ENCODE measurements around the gene KRT14. TPM values are rescaled to one million over a fixed set of nuclear protein-coding genes. Genes with fewer than 3 reads are reported as not detected.

KRT14 gene
- total RNA-seq, 1 experiment from 2014 or later: not detected

GRCh38 chr17:41547921-41548843 is 38.5 kb downstream of the KRT14 start:
- Histone ChIP-seq H3K4ac (ENCODE audit: low read depth, low read length) (no peak overlapping the region), H3K4me1 (ENCODE audit: insufficient read depth, low read length) (no peaks in the 10 kb centered on the region), H3K18ac (ENCODE audit: insufficient read length, low read depth, low read length) (peak overlapping the region; percentile 3), H3K14ac (ENCODE audit: insufficient read depth, low read length) (0 out of 2 replicates have a peak overlapping the region, but pooled peaks have one; percentile 55), H3K79me1 (ENCODE audit: insufficient read depth, low read depth, low read length, poor library complexity, severe bottlenecking) (no peaks in the 10 kb centered on the region), H4K5ac (ENCODE audit: insufficient read length, low read depth, low read length) (no peak overlapping the region), H4K20me1 (ENCODE audit: control insufficient read depth, insufficient read depth, insufficient read length) (no peaks in the 10 kb centered on the region), H3K23ac (ENCODE audit: insufficient read length, low read depth, low read length) (no peak overlapping the region), H2AK5ac (ENCODE audit: insufficient read length, low read length) (no peak overlapping the region), H3T11ph (ENCODE audit: low read length) (no peak overlapping the region), H3K9me3 (ENCODE audit: control insufficient read depth, low read depth, low read length) (no peaks in the 10 kb centered on the region), H3K56ac (ENCODE audit: insufficient read length, low read depth, low read length) (no peak overlapping the region), H2BK5ac (ENCODE audit: insufficient read length, low read length) (no peak overlapping the region), H2AFZ (ENCODE audit: low read length) (no peak overlapping the region), H4K91ac (ENCODE audit: insufficient read length, low read depth, low read length) (no peak overlapping the region), H3K79me2 (ENCODE audit: insufficient read depth, low read length) (no peaks in the 10 kb centered on the region), H3K23me2 (ENCODE audit: insufficient read length, low read depth, low read length, poor library complexity, severe bottlenecking) (no peaks in the 10 kb centered on the region), H3K4me2 (ENCODE audit: insufficient read depth, insufficient read length, low read length) (no peak overlapping the region), H2BK15ac (ENCODE audit: low read depth, low read length) (no peak overlapping the region), H3K27ac (ENCODE audit: insufficient read length, low read depth, low read length) (no peak overlapping the region), H4K8ac (replicated peaks; ENCODE audit: insufficient read length, low read depth, low read length) (peak overlapping the region; percentile 58), H3K27me3 (ENCODE audit: insufficient read depth, low read length) (no peaks in the 10 kb centered on the region), H2BK120ac (ENCODE audit: low read depth, low read length, poor library complexity, severe bottlenecking) (no peak overlapping the region), H2BK20ac (ENCODE audit: low read depth, low read length, poor library complexity, severe bottlenecking) (no peak overlapping the region), H2BK12ac (ENCODE audit: insufficient read length, low read depth, low read length) (no peak overlapping the region), H3K9ac (ENCODE audit: extremely low read depth, insufficient read length, low read length) (no peak overlapping the region)
- Mint-ChIP-seq H3K4me1 (peaks cover 29 to 44% of the 10 kb centered on the region in 2 experiments), H3K27me3 (ENCODE audit: low read depth) (peaks cover 19% of the 10 kb centered on the region), H3K9me3 (peaks cover 3 to 13% of the 10 kb centered on the region in 2 experiments; a peak in 4 of 5 replicates), H3K36me3 (ENCODE audit: insufficient read depth in 1 of 3, low read depth in 3 of 3) (peaks cover 0 to 13% (median 1%) of the 10 kb centered on the region in 3 experiments; a peak in 4 of 7 replicates), H3K4me3 (peak overlapping the region in 1 of 2 experiments; percentile 27; a peak in 3 of 5 replicates), H3K27ac (peak overlapping the region in 2 of 3 experiments; percentile 60 to 82; a peak in 2 of 7 replicates)
- DNase-seq: no peak
- no peak for TF ChIP-seq CTCF (conservative IDR thresholded peaks at IDR 0.05)
- no CpG with 5 or more reads among the region's 23 CpGs for WGBS (ENCODE audit: extremely low coverage, insufficient read length, low lambda C conversion rate)

All from H9 (cell line).